ENCODE data around the gene USPL1. TPM values are rescaled to one million over a fixed set of nuclear protein-coding genes. Genes with fewer than 3 reads are reported as not detected.

The USPL1 gene
- total RNA-seq, 1 experiment from 2014 or later: 14.3 TPM

DNA sequence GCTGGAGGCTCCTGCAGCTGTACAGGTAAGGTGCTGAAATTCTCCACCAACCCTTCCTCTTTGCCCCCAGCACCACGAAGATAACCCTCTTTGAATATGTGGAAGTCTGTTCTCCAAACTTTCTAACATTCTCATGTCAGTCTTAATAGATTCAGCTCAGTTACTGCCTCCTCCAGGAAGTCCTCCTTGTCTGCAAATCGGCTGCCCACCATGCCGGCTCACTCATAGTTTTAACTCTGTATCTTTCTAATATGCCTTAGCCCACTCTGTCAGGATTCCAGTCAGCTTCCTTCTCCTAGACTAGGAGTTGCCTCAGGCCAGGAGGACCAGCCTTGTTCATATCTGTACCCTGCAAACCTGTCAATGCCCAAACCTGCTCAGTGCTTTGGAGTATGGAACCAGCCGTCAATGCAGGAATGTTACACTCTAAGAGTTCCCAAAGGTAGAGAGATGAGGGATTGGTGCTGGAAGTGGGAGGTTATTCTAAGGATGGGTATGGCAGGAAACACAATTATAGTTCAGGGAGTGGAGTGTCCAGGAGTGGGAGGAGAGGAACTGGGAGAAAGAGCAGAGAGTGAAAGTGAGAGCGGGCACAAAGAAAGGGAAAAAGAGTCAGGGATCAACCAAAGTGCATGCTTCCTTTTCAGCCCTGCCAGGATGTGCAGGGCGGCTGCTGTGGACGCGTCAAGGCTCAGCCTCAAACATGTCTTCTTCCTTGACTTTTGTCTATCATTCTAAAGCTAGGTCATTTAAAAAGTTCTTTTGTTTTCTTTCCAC, 79.6 kb downstream of the USPL1 start:
- 0 out of 2 replicates have a peak, but pooled peaks have one; percentile 21 for ATAC-seq
- POLR2A ChIA-PET: no interaction called here
- no peak overlapping the region for H3K4me3 Mint-ChIP-seq

DNA sequence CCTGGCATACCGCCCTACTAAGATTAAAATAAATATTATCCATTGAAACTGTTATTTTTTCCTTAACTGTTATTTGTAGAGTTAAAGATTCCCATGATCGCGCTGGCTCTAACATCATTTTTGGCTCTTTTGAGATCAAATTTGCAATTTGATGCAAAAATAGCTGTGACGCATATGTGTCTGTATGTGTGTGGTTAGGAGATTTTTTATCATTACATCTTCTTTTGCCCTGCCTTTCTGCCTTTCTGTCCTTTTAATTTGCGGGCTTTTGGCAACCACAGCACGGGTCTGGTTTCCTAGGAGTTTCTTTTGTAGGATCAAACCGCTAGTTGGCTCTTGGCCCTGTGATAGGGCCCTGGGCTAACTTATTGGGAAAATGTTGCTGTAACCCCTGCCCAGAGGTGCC, 80.3 kb downstream of the USPL1 start:
- ChIA-PET CTCF (no interaction called here), POLR2A (no interaction called here)
- TF ChIP-seq SOX15 (CRISPR knock-in tag; IDR thresholded peaks at IDR 0.05) (no peak), SMAD3 (CRISPR knock-in tag; IDR thresholded peaks at IDR 0.05; ENCODE audit: borderline replicate concordance) (no peak), ZNF138 (CRISPR knock-in tag; conservative IDR thresholded peaks at IDR 0.05) (no peak), ZNF396 (CRISPR knock-in tag; IDR thresholded peaks at IDR 0.05; ENCODE audit: borderline replicate concordance) (no peak), FOXP1 (CRISPR knock-in tag; IDR thresholded peaks at IDR 0.05; ENCODE audit: borderline replicate concordance) (no peak)
- TF ChIP-seq, protein P1, sequence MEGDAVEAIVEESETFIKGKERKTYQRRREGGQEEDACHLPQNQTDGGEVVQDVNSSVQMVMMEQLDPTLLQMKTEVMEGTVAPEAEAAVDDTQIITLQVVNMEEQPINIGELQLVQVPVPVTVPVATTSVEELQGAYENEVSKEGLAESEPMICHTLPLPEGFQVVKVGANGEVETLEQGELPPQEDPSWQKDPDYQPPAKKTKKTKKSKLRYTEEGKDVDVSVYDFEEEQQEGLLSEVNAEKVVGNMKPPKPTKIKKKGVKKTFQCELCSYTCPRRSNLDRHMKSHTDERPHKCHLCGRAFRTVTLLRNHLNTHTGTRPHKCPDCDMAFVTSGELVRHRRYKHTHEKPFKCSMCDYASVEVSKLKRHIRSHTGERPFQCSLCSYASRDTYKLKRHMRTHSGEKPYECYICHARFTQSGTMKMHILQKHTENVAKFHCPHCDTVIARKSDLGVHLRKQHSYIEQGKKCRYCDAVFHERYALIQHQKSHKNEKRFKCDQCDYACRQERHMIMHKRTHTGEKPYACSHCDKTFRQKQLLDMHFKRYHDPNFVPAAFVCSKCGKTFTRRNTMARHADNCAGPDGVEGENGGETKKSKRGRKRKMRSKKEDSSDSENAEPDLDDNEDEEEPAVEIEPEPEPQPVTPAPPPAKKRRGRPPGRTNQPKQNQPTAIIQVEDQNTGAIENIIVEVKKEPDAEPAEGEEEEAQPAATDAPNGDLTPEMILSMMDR (IDR thresholded peaks at IDR 0.05): no peak
- Mint-ChIP-seq H3K4me3 (no peak overlapping the region), H3K36me3 (no peaks in the 10 kb centered on the region), H3K4me1 (peaks cover 31% of the 10 kb centered on the region), H3K27ac (no peak overlapping the region), H3K9me3 (no peaks in the 10 kb centered on the region), H3K27me3 (ENCODE audit: low read depth) (no peaks in the 10 kb centered on the region)
- DNase-seq (ENCODE audit: low spot score) (no peak), ATAC-seq (no peak)

More for the DNA sequence above, 79.6 kb downstream of the USPL1 start:
- no peak overlapping the region for H3K27ac Mint-ChIP-seq
- TF ChIP-seq, protein P2, sequence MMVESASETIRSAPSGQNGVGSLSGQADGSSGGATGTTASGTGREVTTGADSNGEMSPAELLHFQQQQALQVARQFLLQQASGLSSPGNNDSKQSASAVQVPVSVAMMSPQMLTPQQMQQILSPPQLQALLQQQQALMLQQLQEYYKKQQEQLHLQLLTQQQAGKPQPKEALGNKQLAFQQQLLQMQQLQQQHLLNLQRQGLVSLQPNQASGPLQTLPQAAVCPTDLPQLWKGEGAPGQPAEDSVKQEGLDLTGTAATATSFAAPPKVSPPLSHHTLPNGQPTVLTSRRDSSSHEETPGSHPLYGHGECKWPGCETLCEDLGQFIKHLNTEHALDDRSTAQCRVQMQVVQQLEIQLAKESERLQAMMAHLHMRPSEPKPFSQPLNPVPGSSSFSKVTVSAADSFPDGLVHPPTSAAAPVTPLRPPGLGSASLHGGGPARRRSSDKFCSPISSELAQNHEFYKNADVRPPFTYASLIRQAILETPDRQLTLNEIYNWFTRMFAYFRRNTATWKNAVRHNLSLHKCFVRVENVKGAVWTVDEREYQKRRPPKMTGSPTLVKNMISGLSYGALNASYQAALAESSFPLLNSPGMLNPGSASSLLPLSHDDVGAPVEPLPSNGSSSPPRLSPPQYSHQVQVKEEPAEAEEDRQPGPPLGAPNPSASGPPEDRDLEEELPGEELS (CRISPR knock-in tag; IDR thresholded peaks at IDR 0.05): no peak
- TF ChIP-seq, protein P3, sequence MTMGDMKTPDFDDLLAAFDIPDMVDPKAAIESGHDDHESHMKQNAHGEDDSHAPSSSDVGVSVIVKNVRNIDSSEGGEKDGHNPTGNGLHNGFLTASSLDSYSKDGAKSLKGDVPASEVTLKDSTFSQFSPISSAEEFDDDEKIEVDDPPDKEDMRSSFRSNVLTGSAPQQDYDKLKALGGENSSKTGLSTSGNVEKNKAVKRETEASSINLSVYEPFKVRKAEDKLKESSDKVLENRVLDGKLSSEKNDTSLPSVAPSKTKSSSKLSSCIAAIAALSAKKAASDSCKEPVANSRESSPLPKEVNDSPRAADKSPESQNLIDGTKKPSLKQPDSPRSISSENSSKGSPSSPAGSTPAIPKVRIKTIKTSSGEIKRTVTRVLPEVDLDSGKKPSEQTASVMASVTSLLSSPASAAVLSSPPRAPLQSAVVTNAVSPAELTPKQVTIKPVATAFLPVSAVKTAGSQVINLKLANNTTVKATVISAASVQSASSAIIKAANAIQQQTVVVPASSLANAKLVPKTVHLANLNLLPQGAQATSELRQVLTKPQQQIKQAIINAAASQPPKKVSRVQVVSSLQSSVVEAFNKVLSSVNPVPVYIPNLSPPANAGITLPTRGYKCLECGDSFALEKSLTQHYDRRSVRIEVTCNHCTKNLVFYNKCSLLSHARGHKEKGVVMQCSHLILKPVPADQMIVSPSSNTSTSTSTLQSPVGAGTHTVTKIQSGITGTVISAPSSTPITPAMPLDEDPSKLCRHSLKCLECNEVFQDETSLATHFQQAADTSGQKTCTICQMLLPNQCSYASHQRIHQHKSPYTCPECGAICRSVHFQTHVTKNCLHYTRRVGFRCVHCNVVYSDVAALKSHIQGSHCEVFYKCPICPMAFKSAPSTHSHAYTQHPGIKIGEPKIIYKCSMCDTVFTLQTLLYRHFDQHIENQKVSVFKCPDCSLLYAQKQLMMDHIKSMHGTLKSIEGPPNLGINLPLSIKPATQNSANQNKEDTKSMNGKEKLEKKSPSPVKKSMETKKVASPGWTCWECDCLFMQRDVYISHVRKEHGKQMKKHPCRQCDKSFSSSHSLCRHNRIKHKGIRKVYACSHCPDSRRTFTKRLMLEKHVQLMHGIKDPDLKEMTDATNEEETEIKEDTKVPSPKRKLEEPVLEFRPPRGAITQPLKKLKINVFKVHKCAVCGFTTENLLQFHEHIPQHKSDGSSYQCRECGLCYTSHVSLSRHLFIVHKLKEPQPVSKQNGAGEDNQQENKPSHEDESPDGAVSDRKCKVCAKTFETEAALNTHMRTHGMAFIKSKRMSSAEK (CRISPR knock-in tag; IDR thresholded peaks at IDR 0.05; ENCODE audit: borderline replicate concordance): no peak
- TF ChIP-seq NR2C2 (CRISPR knock-in tag; IDR thresholded peaks at IDR 0.05) (no peak), CREM (CRISPR knock-in tag; IDR thresholded peaks at IDR 0.05) (no peak), JAZF1 (CRISPR knock-in tag; IDR thresholded peaks at IDR 0.05) (no peak)
- CTCF ChIA-PET: interaction anchor here (0.8 to 1.4 kb wide), 3 partner anchors 169 to 565 kb away, joined by 4 read pairs; no protein-coding TSS in a partner anchor
- no peaks in the 10 kb centered on the region for H3K36me3 Mint-ChIP-seq
- no peaks in the 10 kb centered on the region for H3K27me3 Mint-ChIP-seq (ENCODE audit: low read depth)
- H3K9me3 Mint-ChIP-seq: no peaks in the 10 kb centered on the region
- DNase-seq (ENCODE audit: low spot score): no peak
- H3K4me1 Mint-ChIP-seq: peaks cover 31% of the 10 kb centered on the region

DNA sequence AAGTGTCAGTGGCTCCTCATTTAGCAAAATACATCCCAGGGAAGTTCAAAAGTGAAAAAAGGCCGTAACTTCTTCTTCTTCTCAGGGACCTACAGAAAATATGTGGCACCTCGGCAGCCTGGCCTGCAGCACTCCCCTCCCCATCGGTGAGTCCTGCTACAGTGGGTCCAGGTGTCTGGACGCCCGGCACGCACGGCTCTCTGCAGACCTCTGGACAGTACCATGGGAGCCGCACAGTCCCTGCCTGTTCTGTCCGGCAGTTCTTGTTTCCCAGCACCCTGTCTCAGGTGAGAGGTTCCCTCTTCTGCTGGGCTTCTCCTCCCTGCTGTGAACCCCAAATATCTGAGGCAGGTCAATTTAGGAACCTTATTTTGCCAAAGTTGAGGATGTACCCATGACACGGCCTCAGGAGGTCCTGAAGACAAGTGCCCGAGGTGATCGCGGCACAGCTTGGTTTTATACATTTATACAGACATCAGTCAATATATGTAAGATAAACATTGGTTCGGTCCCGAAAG, 80.8 kb downstream of the USPL1 start:
- POLR2A ChIA-PET: no interaction called here
- TF ChIP-seq, protein P4, sequence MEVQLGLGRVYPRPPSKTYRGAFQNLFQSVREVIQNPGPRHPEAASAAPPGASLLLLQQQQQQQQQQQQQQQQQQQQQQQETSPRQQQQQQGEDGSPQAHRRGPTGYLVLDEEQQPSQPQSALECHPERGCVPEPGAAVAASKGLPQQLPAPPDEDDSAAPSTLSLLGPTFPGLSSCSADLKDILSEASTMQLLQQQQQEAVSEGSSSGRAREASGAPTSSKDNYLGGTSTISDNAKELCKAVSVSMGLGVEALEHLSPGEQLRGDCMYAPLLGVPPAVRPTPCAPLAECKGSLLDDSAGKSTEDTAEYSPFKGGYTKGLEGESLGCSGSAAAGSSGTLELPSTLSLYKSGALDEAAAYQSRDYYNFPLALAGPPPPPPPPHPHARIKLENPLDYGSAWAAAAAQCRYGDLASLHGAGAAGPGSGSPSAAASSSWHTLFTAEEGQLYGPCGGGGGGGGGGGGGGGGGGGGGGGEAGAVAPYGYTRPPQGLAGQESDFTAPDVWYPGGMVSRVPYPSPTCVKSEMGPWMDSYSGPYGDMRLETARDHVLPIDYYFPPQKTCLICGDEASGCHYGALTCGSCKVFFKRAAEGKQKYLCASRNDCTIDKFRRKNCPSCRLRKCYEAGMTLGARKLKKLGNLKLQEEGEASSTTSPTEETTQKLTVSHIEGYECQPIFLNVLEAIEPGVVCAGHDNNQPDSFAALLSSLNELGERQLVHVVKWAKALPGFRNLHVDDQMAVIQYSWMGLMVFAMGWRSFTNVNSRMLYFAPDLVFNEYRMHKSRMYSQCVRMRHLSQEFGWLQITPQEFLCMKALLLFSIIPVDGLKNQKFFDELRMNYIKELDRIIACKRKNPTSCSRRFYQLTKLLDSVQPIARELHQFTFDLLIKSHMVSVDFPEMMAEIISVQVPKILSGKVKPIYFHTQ (CRISPR knock-in tag; IDR thresholded peaks at IDR 0.05): no peak
- no peak for TF ChIP-seq NFYB (CRISPR knock-in tag; conservative IDR thresholded peaks at IDR 0.05; ENCODE audit: low read depth)
- H3K9me3 Mint-ChIP-seq: no peaks in the 10 kb centered on the region
- no peaks in the 10 kb centered on the region for H3K36me3 Mint-ChIP-seq
- H3K27me3 Mint-ChIP-seq (ENCODE audit: low read depth): no peaks in the 10 kb centered on the region
- DNase-seq (ENCODE audit: low spot score) (no peak), ATAC-seq (no peak)
- H3K27ac Mint-ChIP-seq: no peak overlapping the region
- H3K4me3 Mint-ChIP-seq: no peak overlapping the region
- CTCF ChIA-PET: interaction anchor here (1.2 kb wide), 1 partner anchor 345 kb away, joined by 3 read pairs; no protein-coding TSS in a partner anchor
- peaks cover 31% of the 10 kb centered on the region for H3K4me1 Mint-ChIP-seq

Data from WTC11 (cell line).